Cardiac muscle cell (in vitro differentiated cells and primary cell): Measurements from ENCODE around the gene GABBR2. TPM values are rescaled to one million over a fixed set of nuclear protein-coding genes. Genes with fewer than 3 reads are reported as not detected.

Source experiments
- DNase-seq, 2 donors: peaks; one replicate each; pipeline versions ENCODE4 v3.0.0 to v3.0.0-alpha.2; 2010 to 2017; ENCODE audit warnings: low read depth in 1 of 2, low spot score in 1 of 2
- H3K27ac ChIP-seq: fragments of 200-600 bp; sonication (generic); 2 replicates; pipeline ENCODE4 v1.5.1; 2016
- H3K27me3 ChIP-seq: fragments of 200-600 bp; sonication (generic); 2 replicates; pipeline ENCODE4 v1.6.0; 2016; ENCODE audit warnings: control low read depth
- H3K36me3 ChIP-seq: fragments of 200-600 bp; sonication (generic); 2 replicates; pipeline ENCODE4 v1.5.1; 2016; ENCODE audit warnings: control low read depth
- H3K4me1 ChIP-seq: fragments of 200-600 bp; sonication (generic); 2 replicates; pipeline ENCODE4 v1.8.1; 2017; ENCODE audit warnings: low read depth, mild to moderate bottlenecking, mixed run types
- H3K4me3 ChIP-seq: fragments of 200-600 bp; sonication (generic); 2 replicates; pipeline ENCODE4 v1.5.1; 2016; ENCODE audit warnings: mild to moderate bottlenecking
- H3K9me3 ChIP-seq: fragments of 200-600 bp; sonication (generic); 2 replicates; pipeline ENCODE4 v1.5.1; 2017; ENCODE audit warnings: low read depth, mild to moderate bottlenecking, control low read depth
- CTCF ChIP-seq: IDR thresholded peaks from 2 replicates; pipeline ENCODE4 v1.5.1; 2012; ENCODE audit warnings: low read depth, mild to moderate bottlenecking, low read length
- polyA plus RNA-seq: library from polyadenylated mRNA; unstranded; fragments of >200 nt; fragmentation: Nextera tagmentation; extraction: Ambion mirVana; gene quantifications from 2 replicates; pipeline ENCODE4 v1.2.1, GENCODE V29; 2016
- total RNA-seq: library from RNA; depleted of rRNA; stranded (reverse); fragments of >200 nt; gene quantifications from 2 replicates; pipeline ENCODE4 v1.2.3, GENCODE V29; 2016

The GABBR2 gene
- total and polyA plus RNA-seq, 2 experiments from 2014 or later, result 0.06 TPM; not detected in 1

GRCh38 chr9:98335661-98336060, 373.1 kb downstream of the GABBR2 start:
- no peak overlapping the region for H3K27ac ChIP-seq
- H3K27me3 ChIP-seq, result no peaks in the 10 kb centered on the region
- no peak for TF ChIP-seq CTCF
- H3K36me3 ChIP-seq, result no peaks in the 10 kb centered on the region
- no peaks in the 10 kb centered on the region for H3K9me3 ChIP-seq
- DNase-seq, result no peak
- H3K4me1 ChIP-seq, result no peaks in the 10 kb centered on the region
- H3K4me3 ChIP-seq, result no peak overlapping the region

GRCh38 chr9:98334796-98335195, 373.9 kb downstream of the GABBR2 start:
- Histone ChIP-seq H3K4me1 (no peaks in the 10 kb centered on the region), H3K36me3 (no peaks in the 10 kb centered on the region), H3K27me3 (no peaks in the 10 kb centered on the region), H3K9me3 (no peaks in the 10 kb centered on the region), H3K27ac (no peak overlapping the region), H3K4me3 (no peak overlapping the region)
- no peak for DNase-seq
- no peak for TF ChIP-seq CTCF

DNA sequence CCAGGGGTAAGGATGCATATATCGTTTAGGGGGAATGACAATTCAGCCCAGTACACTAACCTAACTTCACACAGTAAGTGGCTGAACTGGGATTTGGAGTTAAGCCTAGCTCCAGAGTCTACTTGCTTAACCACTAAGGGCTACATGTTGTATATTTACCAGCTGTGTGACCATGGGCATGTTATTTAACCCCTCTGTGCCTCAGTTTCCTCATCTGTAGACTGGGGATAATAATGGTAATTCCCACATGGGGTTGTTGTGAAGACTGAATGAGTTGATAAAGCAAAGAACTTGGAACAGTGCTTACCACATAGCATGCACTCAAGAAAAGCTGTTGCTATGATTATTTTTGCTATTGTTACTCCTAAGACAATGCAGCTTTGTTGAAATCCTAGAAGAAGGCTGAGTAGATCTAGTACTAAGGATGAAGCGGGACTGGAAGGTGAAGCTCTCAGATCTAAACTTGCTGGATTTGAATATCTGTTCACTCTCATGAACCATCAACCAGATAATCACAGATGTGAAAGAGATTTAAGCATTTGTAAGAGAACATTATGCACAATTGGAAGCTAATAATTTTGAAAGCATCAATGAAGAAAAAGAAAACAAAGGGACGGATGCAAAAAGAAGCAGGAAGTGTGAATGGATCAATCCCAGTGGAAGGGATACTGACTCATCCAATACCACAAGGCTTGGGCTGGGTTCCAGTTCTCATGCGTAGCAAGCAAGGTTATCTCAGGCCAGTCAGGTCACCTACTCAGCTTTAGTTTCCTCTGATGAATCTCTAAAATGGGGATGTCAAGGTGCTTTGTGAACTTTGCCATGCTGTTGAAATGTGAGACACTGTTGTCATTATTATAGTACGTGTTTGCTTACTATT, 374.8 kb downstream of the GABBR2 start:
- DNase-seq, result peak in 1 of 2 donors; percentile 88
- TF ChIP-seq CTCF, result no peak
- Histone ChIP-seq H3K9me3 (no peaks in the 10 kb centered on the region), H3K27ac (no peak overlapping the region), H3K36me3 (no peaks in the 10 kb centered on the region), H3K27me3 (no peaks in the 10 kb centered on the region), H3K4me3 (no peak overlapping the region), H3K4me1 (no peaks in the 10 kb centered on the region)

DNA sequence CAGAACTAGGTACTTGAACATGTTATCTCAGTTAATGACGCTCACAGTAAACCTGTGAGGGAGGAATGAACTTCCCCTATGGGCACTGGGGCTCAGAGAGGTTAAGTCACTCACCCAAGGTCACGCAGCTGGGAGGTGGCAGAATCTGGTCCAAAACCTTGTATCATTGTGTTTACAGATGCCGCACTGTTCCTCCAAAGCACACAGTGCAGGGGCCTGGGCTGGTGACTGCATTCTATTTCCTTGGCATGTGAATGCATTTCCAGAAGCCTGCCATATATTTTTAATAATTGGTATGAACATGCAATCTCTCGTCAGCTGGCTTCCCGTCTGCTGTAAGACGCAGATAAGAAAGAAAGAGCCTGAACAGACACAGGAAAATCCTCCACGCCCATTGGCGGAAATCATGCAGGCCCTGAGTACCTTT, 376.3 kb downstream of the GABBR2 start:
- H3K4me3 ChIP-seq, result no peak overlapping the region
- no peaks in the 10 kb centered on the region for H3K27me3 ChIP-seq
- no peaks in the 10 kb centered on the region for H3K9me3 ChIP-seq
- DNase-seq, result peak in 1 of 2 donors; percentile 64
- H3K4me1 ChIP-seq, result no peaks in the 10 kb centered on the region
- TF ChIP-seq CTCF, result no peak
- no peak overlapping the region for H3K27ac ChIP-seq
- H3K36me3 ChIP-seq, result no peaks in the 10 kb centered on the region

DNA sequence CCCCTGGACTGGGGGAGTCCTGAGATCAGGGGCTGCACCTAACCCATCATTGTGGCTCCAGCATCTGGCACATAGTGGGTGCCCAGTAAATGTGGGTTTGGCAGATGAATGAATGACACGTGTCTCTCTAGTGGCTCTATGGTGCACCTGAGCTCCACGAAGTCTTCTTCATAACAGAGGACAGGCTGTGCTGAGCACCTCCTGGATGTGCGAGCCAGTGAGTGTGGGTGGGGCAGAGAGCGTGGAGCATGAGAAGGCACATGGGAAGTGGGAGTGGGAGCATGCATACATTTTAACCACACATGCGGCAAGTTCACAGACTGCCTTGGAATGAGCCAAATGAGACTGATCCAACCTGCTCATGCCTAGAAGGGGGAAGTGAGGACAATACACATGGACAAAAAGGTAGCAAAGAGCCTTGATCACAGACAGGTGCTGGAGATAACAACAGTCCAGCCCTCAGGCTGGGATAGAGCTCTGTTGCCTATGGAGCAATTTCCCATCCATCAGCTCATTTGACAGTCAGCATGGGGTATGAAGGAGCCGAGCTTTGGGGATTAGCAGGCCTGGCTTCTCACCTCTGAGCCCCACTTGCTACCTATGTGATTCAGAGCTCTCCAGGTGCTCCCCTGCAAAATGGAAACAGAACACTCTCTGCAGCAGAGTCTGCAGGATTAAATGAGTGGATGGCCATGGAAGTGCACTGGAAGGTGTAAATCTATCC, 377.0 kb downstream of the GABBR2 start:
- no peak for DNase-seq
- H3K9me3 ChIP-seq, result no peaks in the 10 kb centered on the region
- H3K27me3 ChIP-seq, result no peaks in the 10 kb centered on the region
- no peaks in the 10 kb centered on the region for H3K4me1 ChIP-seq
- TF ChIP-seq CTCF, result no peak
- no peak overlapping the region for H3K27ac ChIP-seq
- no peak overlapping the region for H3K4me3 ChIP-seq
- no peaks in the 10 kb centered on the region for H3K36me3 ChIP-seq
